ENCODE data around the gene IL6ST. TPM values are rescaled to one million over a fixed set of nuclear protein-coding genes. Genes with fewer than 3 reads are reported as not detected.

IL6ST gene
- total RNA-seq, 1 donor from 2014 or later = 221 TPM

GRCh38 chr5:55982957-55983381 lies 11.8 kb downstream of the IL6ST start:
- Mint-ChIP-seq H3K27ac (ENCODE audit: unreplicated experiment) (no peak overlapping the region), H3K4me1 (ENCODE audit: low read depth) (peaks cover 6% of the 10 kb centered on the region), H3K9me3 (ENCODE audit: low read depth) (peaks cover 3% of the 10 kb centered on the region), H3K36me3 (ENCODE audit: low read depth) (peaks cover 6% of the 10 kb centered on the region), H3K4me3 (ENCODE audit: unreplicated experiment) (no peak overlapping the region), H3K27me3 (ENCODE audit: low read depth) (no peaks in the 10 kb centered on the region)
- DNase-seq (ENCODE audit: low spot score) = no peak
- peak; percentile 69 for TF ChIP-seq CTCF (IDR thresholded peaks at IDR 0.05)

DNA sequence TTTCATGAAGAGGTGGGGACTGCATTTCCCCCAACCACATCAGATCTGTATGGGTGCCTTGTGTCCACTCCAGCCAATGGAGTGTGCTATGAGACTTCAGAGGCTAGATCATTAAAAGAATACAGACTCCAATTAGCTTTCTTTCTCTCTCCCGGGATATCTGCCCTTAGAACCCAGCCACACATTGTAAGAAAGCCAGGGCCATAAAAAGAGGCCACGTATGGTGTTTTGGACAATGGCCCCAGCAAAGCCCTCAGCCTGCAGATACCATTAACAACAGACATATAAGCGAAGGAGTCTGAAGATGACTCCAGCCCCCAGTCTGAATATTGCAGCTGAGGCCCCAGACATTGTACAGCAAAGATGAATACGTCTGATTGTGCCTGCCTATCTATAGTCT lies 21.5 kb downstream of the IL6ST start:
- Mint-ChIP-seq H3K4me1 (ENCODE audit: low read depth) (peaks cover 18% of the 10 kb centered on the region), H3K27me3 (ENCODE audit: low read depth) (no peaks in the 10 kb centered on the region), H3K36me3 (ENCODE audit: low read depth) (peaks cover 9% of the 10 kb centered on the region), H3K4me3 (ENCODE audit: unreplicated experiment) (no peak overlapping the region), H3K9me3 (ENCODE audit: low read depth) (no peaks in the 10 kb centered on the region), H3K27ac (ENCODE audit: unreplicated experiment) (no peak overlapping the region)
- no peak for TF ChIP-seq CTCF (IDR thresholded peaks at IDR 0.05)
- DNase-seq (ENCODE audit: low spot score) = no peak

DNA sequence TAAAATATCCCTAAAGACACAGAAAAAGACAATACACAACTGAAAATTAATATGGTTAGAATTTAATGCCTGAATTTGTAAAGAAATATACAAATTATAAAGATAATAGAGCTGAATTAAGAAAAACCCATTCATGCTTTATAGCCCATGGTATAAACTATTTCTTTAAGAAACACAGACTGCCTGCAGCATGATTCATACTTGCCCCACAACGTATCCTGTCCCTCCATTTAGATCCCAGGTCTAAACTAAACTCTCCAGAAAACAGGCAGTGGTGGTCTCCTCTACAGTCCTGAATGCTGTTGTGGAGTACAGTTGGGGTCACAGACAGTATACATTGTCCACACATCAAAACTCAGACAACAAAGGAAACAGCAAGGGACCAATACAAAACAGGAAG lies 24.8 kb downstream of the IL6ST start:
- Mint-ChIP-seq H3K27me3 (ENCODE audit: low read depth) (no peaks in the 10 kb centered on the region), H3K4me1 (ENCODE audit: low read depth) (peaks cover 25% of the 10 kb centered on the region), H3K27ac (ENCODE audit: unreplicated experiment) (peak overlapping the region; percentile 88), H3K9me3 (ENCODE audit: low read depth) (no peaks in the 10 kb centered on the region), H3K36me3 (ENCODE audit: low read depth) (peaks cover 12% of the 10 kb centered on the region), H3K4me3 (ENCODE audit: unreplicated experiment) (no peak overlapping the region)
- no peak for TF ChIP-seq CTCF (IDR thresholded peaks at IDR 0.05)
- no peak for DNase-seq (ENCODE audit: low spot score)

DNA sequence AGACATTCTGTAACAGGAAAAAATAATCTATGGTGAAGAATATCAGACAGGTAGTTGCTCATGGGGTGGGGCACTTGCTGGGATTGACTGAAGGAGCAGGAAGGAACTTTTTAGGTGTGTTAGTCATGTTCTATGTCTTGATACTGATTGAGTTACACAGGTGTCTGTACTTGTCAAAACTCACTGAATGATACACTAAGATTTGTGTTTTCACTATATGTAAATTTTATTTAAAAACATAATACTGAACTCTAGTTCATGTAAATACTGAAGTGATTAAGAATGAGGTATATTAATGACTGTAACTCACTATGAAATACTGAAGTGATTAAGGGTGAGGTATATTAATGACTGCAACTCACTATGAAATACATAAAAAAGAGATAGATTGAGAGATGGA lies 28.5 kb downstream of the IL6ST start:
- H3K4me3 Mint-ChIP-seq (ENCODE audit: unreplicated experiment) = no peak overlapping the region

GRCh38 chr5:55965525-55965924 lies 29.2 kb downstream of the IL6ST start:
- no peak for DNase-seq (ENCODE audit: low spot score)
- H3K9me3 Mint-ChIP-seq (ENCODE audit: low read depth) = no peaks in the 10 kb centered on the region
- peaks cover 22% of the 10 kb centered on the region for H3K36me3 Mint-ChIP-seq (ENCODE audit: low read depth)
- no peak overlapping the region for H3K4me3 Mint-ChIP-seq (ENCODE audit: unreplicated experiment)
- H3K27ac Mint-ChIP-seq (ENCODE audit: unreplicated experiment) = peak overlapping the region; percentile 45
- no peak for TF ChIP-seq CTCF (IDR thresholded peaks at IDR 0.05)
- peaks cover 21% of the 10 kb centered on the region for H3K4me1 Mint-ChIP-seq (ENCODE audit: low read depth)
- H3K27me3 Mint-ChIP-seq (ENCODE audit: low read depth) = no peaks in the 10 kb centered on the region

More for the DNA sequence above, 28.5 kb downstream of the IL6ST start:
- DNase-seq (ENCODE audit: low spot score) = no peak
- Mint-ChIP-seq H3K27me3 (ENCODE audit: low read depth) (no peaks in the 10 kb centered on the region), H3K27ac (ENCODE audit: unreplicated experiment) (peak overlapping the region; percentile 36), H3K4me1 (ENCODE audit: low read depth) (peaks cover 21% of the 10 kb centered on the region), H3K36me3 (ENCODE audit: low read depth) (peaks cover 15% of the 10 kb centered on the region), H3K9me3 (ENCODE audit: low read depth) (no peaks in the 10 kb centered on the region)
- no peak for TF ChIP-seq CTCF (IDR thresholded peaks at IDR 0.05)

Data from chondrocyte (in vitro differentiated cells).